SK-N-SH treated with all-trans-retinoic acid at 6 μM for 48 hours (cell line): ENCODE measurements around the gene SLC22A9.

Experiments used
- ARNTL ChIP-seq: fragments of 450-650 bp; formaldehyde crosslinking; IDR thresholded peaks from 2 replicates; pipeline ENCODE4 v1.5.0; 2020; ENCODE audit warnings: low read depth, mild to moderate bottlenecking, moderate library complexity, borderline replicate concordance
- BACH2 ChIP-seq: fragments of 250-450 bp; sonication (Bioruptor Pico); IDR thresholded peaks from 2 replicates; pipeline ENCODE4 v1.9.0; 2021; ENCODE audit warnings: mild to moderate bottlenecking, borderline replicate concordance
- CSRNP3 ChIP-seq: fragments of 250-450 bp; sonication (Bioruptor Pico); IDR thresholded peaks from 2 replicates; pipeline ENCODE4 v1.5.1; 2021; ENCODE audit warnings: mild to moderate bottlenecking, moderate library complexity
- GLIS3 ChIP-seq: fragments of 250-450 bp; sonication (Bioruptor Pico); IDR thresholded peaks from 2 replicates; pipeline ENCODE4 v1.5.0; 2020; ENCODE audit warnings: mild to moderate bottlenecking, moderate library complexity
- ZNF8 ChIP-seq: fragments of 450-650 bp; formaldehyde crosslinking; IDR thresholded peaks from 2 replicates; pipeline ENCODE4 v1.5.0; 2020; ENCODE audit warnings: mild to moderate bottlenecking, moderate library complexity
- TF ChIP-seq, protein P1 (sequence below): fragments of 250-450 bp; sonication (Bioruptor Pico); IDR thresholded peaks from 2 replicates; pipeline ENCODE4 v1.8.0; 2020; ENCODE audit warnings: mild to moderate bottlenecking, moderate library complexity, borderline replicate concordance

GRCh38 chr11:63369971-63370588, 495 bp downstream of the SLC22A9 start:
- TF ChIP-seq BACH2 (CRISPR knock-in tag) = no peak
- TF ChIP-seq, protein P1, sequence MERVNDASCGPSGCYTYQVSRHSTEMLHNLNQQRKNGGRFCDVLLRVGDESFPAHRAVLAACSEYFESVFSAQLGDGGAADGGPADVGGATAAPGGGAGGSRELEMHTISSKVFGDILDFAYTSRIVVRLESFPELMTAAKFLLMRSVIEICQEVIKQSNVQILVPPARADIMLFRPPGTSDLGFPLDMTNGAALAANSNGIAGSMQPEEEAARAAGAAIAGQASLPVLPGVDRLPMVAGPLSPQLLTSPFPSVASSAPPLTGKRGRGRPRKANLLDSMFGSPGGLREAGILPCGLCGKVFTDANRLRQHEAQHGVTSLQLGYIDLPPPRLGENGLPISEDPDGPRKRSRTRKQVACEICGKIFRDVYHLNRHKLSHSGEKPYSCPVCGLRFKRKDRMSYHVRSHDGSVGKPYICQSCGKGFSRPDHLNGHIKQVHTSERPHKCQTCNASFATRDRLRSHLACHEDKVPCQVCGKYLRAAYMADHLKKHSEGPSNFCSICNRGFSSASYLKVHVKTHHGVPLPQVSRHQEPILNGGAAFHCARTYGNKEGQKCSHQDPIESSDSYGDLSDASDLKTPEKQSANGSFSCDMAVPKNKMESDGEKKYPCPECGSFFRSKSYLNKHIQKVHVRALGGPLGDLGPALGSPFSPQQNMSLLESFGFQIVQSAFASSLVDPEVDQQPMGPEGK (CRISPR knock-in tag) = no peak
- TF ChIP-seq ARNTL = no peak
- TF ChIP-seq GLIS3 (CRISPR knock-in tag) = no peak
- no peak for TF ChIP-seq CSRNP3 (CRISPR knock-in tag)
- TF ChIP-seq ZNF8 (CRISPR knock-in tag) = no peak
